Cardiac fibroblast (primary cell): ENCODE measurements around the gene AMPD2.

Experiments
- DNase-seq, 2 donors: peaks; one replicate each; pipeline versions ENCODE4 v3.0.0 to v3.0.0-alpha.2; 2010; ENCODE audit warnings: low read depth in 2 of 2
- H3K4me3 ChIP-seq, 2 donors: replicated peaks in 1 of 2; 1 replicate in 1 of 2; 2 replicates in 1 of 2; pipeline ENCODE4 v1.5.1; 2011; ENCODE audit warnings: low read depth in 2 of 2, low read length in 2 of 2, mild to moderate bottlenecking in 2 of 2, moderate library complexity in 1 of 2
- CTCF ChIP-seq: IDR thresholded peaks from one replicate; pipeline ENCODE4 v1.5.1; 2011; ENCODE audit warnings: low read depth, mild to moderate bottlenecking, low read length, inconsistent platforms

Gene AMPD2

DNA sequence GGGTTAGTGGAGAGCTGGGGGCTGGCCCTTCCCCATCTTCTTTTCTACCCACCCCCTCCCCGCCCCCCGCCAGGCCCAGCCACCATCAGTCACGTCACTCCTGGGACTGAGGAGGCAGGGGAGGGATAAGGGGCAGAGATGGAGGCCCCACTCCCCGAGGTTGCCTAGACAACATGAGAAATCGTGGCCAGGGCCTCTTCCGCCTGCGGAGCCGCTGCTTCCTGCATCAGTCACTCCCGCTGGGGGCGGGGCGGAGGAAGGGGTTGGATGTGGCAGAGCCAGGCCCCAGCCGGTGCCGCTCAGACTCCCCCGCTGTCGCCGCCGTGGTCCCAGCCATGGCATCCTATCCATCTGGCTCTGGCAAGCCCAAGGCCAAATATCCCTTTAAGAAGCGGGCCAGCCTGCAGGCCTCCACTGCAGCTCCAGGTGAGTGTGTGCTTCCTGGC, 1.2 kb downstream of the AMPD2 start:
- peak; percentile 94 to 97 for DNase-seq
- TF ChIP-seq CTCF: no peak
- H3K4me3 ChIP-seq: peak overlapping the region; percentile 73 to 89

DNA sequence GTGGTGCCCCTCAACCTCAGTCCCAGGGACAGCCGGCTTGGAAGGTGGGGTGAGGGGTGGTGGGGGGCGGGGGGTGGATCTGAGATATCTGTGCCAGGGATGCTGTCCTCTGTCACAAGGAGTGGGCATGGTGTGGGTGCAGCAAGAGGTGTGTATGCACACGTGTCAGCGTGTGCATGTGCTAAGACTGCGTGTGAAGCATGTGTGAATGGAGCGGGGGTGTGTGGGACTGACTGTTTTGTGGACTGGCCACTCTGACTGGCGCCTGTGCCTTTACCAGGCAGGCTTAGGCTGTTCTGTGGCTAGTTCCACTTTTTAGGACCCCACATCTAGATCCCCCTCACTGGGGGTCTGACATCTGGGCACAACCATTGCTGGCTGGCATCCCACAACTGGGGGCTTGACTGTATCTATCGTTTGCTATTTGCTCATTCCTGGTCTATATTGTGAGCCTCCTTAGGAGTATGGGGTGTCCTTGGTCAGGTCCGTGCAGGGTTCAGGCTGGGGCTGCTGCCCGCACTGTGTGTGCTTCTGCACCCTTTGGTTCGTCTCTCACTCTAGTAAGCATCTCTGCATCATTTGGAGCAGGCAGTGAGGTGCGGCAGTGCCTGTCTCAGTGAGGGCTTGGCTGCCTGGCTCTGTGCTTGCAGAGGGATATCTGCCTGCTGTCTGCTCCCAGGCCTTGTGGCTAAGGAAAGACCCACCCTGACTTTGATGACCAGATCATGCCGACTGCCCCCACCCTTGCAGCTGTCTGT, 1.9 kb downstream of the AMPD2 start:
- TF ChIP-seq CTCF: no peak
- H3K4me3 ChIP-seq: peak overlapping the region; percentile 73 to 89
- DNase-seq: no peak

DNA sequence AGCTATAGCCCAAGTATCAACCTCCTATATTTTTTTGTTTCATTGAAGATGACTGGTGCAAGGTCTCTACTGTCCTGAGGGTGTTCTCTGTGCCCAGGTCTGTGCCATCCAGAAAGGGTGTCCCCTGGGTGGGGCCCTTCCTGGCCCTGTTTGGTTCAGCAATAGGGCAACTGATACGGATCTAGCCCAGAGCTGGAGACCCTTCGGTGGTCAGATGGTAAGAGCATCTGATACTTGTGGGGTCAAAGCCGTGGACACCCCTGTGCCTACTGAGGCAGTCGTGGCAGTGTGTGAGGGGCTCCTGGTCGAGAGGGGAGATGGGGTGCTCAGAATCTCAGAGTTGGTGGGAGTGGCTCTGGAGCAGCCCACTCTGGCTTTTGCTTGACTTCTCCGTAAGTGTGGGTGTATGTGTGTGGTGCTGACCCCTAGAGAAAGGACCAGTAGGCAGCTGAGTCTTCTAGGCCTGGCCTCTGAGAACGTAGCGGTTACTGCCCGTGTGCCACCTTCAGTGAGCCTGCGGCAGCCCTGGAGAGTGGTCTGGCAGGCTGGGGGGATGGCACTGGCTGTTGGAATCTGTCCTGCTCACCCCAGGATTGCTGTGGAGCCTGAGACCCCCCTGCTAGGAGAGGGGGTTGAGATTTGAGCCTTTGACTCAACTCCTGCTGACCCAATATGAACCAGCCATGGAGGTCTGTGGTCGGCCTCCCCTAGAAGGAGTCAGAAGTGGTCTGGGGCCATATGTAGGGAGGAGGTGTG, 2.7 kb downstream of the AMPD2 start:
- TF ChIP-seq CTCF: no peak
- peak overlapping the region; percentile 73 to 89 for H3K4me3 ChIP-seq
- DNase-seq: no peak

- TF ChIP-seq CTCF: no peak
- no peak overlapping the region for H3K4me3 ChIP-seq
- no peak for DNase-seq
Observed at GRCh38 chr1:109622895-109623294, 3.3 kb downstream of the AMPD2 start.

DNA sequence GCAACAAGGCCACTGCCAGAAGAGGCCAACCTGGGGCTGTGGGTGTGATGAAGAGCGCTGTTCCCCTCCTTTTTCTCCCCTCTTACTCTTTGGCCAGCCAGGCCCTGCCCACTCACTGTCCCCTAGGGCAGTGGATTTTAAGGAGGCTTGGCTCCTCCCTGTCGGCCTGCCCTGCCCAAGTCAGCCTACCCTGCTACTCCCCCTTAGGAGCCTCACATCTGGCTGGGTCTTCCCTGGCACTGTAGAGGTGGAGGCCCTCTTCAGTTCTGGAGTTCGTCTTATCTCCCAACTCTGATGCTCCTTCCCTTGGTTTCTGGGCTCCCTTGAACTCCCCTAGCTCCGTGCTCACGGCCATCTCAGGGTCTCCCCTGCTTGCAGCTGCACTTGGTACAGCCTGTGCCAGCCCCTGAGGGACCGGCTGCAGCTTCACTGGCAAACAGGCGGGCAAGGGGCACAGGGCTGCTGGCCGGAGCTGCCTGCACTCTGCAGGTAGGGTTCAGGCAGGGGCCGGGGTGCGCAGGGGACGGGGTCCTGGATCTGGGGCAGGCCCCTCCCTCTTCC, 4.0 kb downstream of the AMPD2 start:
- TF ChIP-seq CTCF: no peak
- H3K4me3 ChIP-seq: peak overlapping the region in 1 of 2 donors; percentile 9
- DNase-seq: peak in 1 of 2 donors; percentile 39

DNA sequence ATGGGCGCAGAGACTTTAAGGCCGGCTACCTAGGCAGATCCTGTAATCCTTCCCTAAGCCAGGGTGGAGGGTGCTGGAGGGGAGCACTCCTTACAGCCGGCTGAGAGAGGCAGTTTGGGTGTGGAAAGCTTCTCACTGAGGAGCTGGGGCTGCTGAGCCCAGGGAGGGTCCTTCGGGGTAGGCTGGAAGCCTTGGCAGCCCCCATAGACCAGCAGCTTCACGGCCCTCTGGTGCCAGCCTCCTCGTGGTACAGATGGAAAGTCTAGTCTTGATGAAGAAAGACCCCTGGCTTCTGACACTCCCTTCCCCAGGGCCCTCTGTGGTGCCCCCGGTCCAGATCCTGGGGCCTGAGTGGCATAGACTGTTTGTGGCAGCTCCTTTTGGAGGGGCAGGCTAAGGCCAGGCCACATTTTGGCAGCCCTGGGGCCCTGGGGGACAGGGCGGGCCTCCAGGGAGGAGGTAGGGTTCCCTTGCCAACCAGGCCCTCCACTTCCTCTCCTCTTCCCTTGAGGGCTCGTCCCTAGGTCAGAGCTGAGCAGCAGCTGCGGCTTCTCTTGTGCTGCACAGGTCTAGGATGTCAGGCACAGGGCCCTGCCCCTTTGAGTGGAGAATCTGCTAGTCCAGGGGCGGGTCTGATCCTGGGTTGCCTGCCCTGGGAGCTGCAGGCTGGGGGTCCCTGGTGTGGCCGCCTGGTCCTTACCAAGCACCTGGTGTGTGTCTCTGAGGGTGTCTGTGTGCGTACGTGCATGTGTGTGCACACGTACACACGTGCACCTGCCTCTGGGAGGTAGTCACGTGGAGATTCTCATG, 4.8 kb downstream of the AMPD2 start:
- no peak for TF ChIP-seq CTCF
- peak in 1 of 2 donors; percentile 29 for DNase-seq

More for the DNA sequence above, 4.8 kb downstream of the AMPD2 start:
- peak overlapping the region in 1 of 2 donors; percentile 9 for H3K4me3 ChIP-seq
